ENCODE data around the gene ATE1.
"Not testable (repeated sequence)": the region's sequence is repeated elsewhere in the genome, so short reads cannot be mapped to it uniquely, and the experiment has no call there.

The ATE1 gene

DNA sequence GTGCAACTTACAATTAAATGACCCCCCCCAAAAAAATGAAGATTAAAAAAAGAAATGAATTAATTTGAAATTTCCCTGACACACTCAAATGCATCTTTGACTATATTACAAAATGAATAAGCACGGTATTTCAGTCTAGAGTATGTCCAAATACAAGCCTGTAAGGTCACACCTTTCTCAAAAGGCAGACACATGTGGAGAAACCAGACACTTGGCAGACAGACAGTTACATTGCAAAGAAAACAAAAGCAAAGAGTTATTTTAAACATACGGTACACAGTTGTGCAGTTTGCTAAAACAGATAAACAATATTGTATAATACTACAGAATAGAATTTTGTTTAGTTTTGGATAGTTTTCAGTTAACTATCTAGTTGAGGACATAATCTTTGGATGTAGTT lies 153.0 kb downstream of the ATE1 start:
- no peak for DNase-seq

DNA sequence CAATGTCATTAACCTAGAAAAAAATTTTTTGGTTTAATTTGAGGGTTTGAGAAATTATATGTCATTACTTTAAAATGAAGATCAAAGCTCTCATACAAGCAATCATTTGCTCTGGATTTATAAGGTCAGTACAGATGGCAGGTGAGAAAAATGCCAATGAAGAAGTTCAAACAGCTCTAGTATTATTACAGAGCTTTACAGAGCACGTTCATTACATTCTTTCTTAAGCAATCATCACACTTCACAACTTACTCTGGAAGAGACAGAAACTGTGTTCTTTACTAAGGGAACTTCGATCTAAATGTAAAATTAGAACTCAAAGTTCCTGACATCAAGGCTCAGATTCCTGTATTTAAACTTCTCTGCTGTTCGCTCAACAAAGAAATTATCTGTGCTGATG lies 153.4 kb downstream of the ATE1 start:
- DNase-seq: no peak

DNA sequence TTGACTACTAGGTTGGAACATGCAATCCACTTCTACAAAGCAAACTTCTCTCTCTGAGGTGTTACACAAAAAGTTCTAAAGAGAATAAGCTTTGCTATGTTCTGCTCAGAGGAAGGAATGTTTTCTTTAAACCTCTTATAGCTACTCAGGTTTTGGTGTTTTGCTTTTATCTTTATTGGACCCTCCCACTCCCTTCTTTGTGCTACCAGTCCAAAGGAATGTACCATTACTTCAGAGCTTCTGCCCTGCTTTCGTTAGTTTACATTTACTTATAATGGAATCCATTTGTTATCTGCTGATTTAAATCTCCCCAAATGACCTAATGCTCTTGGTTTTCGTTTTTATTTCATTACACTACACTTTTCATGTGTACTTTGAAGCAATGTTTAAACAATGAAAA lies 154.9 kb downstream of the ATE1 start:
- DNase-seq: no peak

DNA sequence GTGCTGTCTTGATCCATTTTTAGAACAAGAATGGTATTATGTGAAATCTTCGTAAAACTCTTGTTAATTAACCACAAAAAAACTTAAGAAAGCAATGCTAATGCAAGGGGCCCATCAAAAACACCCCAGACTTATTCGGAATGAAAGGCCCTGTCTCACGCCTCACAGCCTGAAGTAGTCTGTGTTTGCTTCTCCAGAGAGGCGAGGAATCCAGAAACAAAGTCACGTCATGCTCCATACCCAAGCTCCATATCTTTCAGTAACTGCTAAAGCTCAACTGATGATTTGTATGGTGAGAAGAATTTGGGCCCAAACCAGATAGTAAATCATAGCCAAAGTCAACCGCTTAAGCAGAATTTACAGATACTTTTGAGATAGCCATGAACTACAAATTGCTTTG lies 155.4 kb downstream of the ATE1 start:
- DNase-seq: no peak

DNA sequence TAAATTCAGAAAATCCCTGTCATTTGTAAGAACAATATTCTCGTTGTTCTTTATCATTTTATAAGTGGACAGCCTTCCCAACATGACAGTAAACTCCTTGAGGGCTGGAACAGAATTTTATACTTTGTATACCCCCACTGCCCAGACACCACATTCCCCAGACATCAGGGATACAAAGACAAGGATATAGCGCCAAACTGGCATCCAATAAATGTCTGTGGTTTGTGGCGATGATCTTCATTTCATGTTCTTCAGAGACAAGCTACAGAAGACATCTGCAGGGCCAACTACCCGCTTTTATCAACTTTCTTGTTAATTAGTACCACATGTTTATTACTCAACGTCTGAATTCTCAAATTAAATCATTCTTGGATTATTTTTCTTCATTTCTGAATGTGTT lies 155.9 kb downstream of the ATE1 start:
- DNase-seq: no peak

DNA sequence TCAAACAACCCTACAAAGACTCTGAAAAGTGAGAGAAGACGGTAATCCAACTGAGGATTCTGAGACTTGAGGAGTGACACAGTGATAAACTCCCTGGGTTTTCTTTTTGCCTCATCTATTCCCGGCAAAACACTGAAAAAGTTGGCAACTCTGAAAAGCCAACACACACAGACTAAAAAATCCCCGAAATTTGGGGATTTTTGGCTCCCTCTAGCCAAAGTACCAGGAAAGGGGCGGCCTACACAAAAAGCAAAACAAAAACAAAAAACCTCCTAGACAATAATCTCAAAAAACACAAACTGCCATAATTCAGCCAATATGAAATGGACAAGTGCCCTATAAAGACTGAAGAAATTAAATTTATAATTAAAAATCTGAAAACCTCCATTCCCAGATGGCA lies 161.4 kb downstream of the ATE1 start:
- no peak for DNase-seq

DNA sequence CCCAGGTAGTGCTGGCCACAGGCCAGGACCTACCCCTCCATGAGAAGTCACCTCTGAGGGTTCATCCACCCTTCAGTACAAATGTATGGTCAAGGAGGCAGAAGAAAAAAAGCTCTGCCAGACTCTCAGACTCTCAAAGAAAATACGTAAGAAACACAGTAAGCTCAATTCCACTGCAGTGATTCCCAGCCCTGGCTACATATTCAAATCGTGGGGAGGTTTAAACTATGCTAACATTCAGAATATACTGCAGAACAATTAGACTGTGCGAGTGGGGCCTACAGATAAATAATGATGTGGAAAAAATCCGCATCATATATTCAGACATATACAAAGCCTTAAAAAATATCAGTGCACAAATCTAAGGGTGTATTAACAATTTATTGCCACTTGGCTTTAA lies 162.6 kb downstream of the ATE1 start:
- DNase-seq: no peak

DNA sequence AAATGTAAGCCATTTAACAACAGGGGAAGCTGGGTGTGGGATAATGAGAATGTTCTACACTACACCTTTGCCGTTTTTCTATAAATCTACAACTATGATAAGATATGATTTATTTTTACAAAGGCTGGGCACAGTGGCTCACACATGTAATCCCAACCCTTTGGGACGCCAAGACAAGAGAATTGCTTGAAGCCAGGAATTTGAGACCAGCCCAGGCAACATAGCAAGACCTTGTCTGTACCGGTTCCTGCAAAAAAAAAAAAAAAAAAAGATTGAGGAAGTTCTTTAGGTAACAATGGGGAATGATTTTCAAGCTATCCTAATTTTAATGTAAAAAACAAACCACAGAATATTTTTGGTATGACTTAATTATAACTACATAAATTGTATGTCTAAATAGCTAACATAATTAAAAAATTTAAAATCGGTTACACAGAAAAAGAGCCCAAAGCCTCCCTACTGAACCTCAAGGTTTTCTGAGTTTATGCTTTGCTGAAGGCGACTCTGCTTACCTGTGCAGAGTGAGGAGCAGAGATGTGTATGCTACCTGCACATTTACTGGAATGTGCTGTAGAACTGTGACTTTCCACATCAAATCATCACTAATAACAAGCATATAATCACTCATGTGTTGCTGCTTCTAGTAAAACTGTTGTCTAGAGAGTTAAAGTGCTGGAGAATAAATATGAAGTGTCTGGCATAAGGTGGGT lies 163.4 kb downstream of the ATE1 start:
- no peak for DNase-seq

DNA sequence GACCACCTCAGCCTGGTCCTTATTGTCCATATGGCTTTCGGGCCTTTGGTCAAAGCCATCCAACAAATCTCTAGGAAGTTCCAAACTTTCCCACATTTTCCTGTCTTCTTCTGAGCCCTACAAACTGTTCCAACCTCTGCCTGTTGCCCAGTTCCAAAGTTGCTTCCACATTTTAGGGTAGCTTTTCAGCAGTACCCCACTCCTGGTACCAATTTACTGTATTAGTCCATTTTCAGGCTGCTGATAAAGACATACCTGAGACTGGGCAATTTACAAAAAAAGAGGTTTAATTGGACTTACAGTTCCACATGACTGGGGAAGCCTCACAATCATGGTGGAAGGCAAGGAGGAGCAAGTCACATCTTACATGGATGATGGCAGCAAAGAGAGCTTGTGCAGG lies 170.6 kb downstream of the ATE1 start:
- not testable (repeated sequence) for DNase-seq

DNA sequence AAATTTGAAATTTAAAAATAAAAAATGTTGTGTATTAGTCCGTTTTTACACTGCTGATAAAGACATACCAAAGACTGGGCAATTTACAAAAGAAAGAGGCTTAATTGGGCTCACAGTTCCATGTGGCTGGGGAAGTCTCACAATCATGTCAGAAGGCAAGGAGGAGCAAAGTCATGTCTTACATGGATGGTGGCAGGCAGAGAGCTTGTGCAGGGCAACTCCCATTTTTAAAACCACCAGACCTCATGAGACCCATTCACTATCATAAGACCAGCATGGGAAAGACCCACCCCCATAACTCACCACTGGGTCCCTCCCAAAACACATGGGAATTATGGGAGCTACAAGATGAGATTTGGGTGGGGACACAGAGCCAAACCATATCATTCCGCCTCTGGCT lies 172.3 kb downstream of the ATE1 start:
- DNase-seq: not testable (repeated sequence)

DNA sequence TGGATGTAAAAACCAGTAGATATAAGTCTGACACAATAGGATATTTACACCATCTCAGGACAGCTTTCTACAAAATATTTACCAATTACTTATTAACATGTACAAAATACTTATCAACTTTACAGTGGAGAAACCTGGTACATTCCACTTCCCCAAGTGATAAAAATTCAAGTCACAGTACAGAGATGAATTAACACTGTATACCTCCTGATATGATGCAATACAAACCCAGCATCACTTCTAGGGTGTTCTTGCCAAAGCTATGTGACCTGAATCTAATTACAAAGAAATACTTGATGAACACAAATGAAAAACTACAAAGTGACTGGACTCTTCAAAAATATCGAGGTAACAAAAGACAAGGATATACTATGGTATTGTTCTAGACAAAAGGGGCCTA lies 173.2 kb downstream of the ATE1 start:
- no peak for DNase-seq

DNA sequence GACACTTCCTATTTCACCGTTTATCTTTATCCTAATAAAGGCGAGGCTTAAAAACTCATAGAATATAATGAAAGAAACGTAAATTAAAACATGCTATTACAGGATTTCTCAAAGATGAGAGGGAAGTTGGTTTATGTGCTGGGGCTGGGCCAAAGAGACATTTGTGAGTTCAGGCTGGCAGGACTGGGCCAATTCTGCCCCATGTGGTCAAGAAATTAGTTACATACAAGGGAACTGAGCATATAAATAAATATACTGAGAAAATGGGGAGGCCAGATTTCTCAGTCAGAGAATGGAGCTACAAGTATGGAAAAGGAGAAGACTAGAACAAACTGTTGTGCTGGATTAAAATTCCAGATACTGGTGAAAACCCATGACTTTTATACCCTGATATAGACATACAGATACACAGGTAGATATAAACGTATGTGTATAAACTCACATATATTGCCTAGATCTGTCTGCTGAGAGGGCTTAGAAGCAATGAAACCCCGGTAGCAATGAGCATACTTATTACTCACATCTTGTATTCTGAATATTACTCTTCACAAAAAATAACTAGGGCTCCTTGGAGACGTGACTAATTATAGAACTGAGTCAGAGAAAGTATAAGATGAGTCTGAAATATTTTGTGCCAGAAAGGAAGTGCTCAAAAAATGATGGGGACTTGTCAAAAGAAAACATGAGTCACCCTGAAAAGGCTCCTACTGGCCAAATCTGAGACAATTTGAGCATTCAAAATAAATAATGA lies 173.9 kb downstream of the ATE1 start:
- no peak for DNase-seq

DNA sequence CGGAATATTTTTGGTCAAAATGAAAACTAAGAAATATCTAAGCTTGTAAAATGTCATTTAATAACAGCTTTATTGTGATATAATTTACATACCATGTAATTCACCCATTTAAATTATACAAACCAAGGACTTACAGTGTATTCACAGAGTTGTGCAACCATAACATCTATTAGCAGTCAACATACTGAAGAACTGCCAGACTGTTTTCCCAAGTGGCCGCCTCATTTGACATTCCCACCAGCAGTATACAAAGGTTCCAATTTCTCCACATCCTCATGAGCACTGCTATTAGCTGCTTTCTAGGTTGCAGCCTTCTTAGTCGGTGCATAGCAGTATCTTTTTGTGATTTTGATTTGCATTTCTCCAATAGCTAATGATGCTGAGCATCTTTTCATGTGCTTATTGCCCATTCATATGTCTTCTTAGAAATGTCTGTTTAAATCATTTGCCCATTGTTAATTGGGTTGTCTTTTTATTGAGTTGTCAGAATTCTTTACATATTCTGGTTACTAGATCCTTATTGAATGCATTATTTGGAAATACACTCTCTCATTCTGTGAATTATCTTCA lies 176.6 kb downstream of the ATE1 start:
- no peak for DNase-seq

DNA sequence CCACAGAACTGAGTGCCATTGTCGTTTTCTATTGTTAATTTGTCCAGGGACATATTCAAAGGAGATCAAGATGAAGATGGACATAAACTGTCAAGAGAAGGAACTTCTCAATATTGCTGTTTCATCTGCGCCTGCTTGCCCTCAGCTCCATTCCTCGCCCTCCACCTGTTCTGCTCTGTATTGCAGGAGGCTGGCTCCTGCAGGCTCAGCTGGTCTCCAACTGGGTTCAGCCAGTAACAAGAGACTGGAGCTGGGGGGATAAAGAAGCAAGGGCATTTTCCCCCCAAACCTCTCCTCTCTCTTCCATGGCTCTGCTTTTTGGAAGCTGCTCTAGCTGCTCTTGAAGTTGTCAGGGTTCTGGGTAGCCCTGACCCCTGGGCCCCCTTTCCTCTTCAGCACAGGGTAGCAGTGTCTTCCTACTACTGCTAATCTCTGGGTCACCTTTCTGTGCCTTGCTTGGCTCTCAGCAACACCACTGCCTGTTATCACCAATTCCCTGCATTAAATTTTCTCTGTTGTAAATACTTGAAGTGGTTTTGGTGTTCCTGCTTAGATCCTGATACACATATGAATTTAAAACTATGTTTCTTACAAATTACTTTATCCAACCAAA lies 180.6 kb downstream of the ATE1 start:
- no peak for DNase-seq

DNA sequence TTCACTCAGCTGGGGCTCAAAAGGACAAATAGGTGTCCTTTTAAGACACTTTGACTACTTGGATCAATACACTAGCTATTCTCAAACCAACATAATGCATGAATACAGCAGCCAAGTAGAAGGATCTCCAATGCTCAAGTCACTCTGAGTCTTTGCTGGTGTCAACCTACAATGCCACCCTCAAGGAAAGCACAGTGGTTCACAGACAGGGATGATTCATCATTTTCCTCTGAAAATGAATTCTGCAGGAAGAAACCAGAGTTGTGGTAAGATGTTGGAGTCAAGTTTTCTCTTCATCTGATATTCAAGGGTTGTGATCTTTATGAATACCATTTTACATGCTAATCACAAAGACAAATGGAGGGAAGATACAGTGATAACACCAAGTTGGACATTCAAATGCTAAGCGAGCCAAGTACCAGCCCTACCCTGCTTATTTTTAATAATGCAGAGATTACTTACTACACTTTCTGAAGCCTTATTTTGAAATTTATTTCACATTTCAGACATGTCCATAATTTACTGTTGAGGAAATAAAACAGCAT lies 186.5 kb downstream of the ATE1 start:
- no peak for DNase-seq

DNA sequence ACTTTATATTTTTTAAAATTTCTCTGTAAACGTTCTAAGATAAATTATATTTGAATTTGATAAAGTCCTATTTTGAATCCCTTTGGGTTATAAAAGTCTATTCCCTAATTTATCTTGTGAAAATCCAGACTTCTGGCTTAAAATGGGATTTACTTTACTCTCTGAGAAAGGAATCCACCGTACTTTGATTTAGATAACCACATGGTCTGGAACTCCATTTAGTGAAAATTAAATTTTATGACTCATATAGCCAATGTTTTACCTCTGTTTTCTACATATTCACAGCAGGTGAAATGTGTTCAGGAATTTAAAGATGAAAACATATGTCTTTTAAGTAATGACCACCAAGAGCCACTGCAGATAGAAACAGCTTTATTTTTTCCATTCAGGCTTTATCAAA lies 187.8 kb downstream of the ATE1 start:
- DNase-seq: no peak

DNA sequence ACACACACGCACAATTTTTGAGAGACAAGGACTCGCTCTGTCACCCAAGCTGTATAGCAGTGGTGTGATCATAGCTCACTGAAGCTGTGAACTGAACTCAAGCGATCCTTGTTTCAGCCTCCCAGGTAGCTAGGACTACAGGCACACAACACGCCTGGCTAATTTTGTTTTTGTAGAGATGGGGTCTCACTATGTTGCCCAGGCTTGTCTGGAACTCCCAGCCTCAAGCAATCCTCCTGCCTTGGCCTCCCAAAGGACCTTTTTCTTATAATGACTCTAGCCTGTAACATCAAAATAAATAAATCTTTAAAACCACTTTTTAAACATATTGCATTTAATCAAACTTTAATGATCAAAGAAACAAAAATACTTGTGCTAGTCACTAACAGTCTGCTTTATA lies 188.7 kb downstream of the ATE1 start:
- DNase-seq: no peak

DNA sequence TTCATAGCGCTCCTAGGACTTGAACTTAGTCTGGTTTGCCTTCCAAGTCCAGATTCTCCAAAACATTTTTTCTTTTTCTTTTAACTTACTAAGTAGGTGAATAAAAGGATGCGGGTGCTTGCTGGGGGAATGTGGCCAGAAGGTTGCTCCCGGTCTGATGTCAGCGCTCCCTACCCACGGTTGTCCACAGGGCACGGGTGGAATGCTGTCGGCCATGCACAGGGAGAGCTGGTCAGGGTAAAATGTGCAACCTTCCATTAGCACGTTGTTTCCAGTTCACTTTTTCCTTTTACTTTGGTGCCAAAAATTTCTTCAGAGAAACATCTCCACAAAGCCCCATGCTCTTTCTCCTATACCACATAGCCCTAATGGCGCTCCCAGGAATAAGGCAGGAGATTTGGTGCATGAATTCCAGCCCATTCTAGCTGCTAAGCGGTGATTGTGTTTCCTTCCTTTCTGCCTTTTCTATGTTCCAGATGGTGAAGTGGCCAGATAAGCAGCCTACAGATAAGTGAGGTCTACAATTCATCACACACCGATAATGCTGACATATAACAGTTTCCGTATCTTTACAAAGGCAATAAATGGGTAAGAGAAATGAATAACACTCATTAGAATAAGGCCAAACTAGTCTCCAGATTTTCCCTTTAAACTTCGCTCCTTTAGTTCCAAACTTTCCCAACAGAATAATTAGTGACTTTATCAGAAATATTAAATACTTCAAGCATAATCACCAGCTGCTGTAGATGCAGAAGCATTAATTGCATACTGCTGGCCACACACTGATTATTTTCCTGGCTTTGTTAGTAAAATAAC lies 191.3 kb downstream of the ATE1 start:
- DNase-seq: no peak

DNA sequence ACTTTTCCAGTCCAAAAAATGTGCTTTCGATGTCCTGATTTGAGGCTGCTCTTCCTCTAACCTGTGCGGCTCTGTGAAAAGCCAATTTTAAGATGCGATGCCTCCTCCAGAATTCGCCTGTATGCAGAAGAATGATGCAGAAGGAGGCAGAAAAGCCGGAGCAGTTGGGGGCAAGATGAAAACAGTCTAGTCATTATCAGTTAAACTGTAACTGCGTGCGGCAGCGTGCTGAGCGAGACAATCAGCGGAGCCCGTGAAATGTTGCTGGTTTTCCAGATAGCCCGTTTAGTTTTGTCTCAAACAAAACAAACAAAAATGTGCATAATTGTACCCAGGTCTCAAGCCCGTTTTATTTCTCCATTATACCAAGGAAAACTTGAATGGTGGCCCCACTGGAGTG lies 192.6 kb downstream of the ATE1 start:
- DNase-seq: no peak

DNA sequence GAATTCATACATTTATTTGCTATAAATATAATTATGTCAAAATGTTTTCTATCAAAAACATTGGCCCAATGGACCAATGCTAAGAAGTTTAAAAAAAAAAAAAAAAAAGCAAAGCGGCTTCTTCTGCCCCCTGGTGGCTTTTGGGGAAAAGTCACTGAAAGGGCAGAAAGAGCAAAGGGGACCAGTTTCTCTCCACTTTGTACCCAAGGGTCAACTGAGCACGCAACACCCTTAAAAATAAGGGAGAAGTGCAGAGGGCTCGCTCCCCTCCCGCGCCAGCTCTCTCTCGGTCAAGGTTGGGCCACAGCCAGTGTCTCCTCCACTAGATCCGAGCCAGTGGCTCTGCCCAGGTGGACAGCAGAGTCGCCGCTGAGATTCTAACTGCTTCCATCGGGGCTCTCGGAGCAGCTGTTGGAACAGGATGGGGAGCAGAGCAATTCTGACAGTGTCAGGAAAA lies 193.2 kb downstream of the ATE1 start:
- DNase-seq: peak; percentile 13

DNA sequence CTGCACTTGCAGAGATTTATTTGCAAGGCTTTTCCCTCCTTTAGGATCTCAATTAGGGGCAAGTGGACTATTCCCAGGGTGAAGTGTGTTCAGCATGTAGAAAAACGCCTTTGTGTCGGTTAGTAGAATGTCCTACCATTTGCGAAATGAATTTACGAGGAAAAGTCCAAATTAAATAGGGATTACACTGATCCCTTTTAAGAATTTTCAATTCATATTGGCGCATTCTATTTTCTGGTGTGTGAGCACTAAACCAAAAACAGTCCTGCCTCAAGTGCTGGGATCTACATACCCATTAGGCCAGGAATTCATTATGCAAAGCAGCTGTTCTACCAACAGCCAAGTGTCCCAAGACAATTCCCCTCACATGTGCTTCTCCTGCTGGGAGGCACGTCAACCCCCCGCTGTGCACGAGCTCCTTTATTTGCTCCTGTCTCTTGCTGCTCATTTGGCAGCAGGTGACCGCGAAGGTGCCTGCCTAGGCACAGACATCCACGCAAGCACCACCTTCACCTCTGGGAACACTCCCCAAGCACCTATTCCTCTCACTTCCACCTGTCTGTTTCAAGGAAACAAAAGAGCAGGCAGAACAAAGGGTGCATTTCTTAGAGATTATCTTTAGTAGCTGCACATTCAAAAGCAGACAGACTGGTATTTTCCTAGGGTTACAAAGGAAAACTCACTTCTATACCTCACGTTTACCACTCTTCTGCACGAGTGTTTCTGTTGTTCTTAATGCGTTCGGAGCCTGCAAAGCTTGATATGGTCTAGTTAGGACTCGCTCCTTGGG lies 195.0 kb downstream of the ATE1 start:
- no peak for DNase-seq

DNA sequence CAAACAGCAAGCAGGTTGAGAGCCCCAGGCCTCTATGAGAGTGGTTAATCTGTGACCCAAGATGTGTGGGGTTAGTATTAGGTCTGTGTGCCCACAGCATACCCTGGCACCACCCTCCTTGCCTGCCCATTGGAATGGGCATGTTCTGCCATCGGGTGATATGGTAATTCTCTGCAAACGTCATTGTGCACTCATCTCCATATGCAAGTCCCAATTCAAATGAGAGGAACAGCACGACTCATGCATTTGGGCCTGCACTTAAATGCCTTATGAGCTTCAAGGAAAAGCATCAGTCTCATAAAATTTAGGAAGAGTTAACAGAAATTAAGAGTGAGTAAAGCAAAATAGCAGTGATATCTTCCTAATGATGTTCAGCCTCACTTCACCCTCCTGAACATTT lies 195.7 kb downstream of the ATE1 start:
- no peak for DNase-seq
